Measurements from ENCODE around the gene GRIK3. TPM values are rescaled to one million over a fixed set of nuclear protein-coding genes. Genes with fewer than 3 reads are reported as not detected.

GRIK3 gene
- total and polyA plus RNA-seq, 2 of the 8 experiments (the other 6 are each of a cell fraction or from before 2014, with no cell fraction given): 2.1 to 3.4 TPM

DNA sequence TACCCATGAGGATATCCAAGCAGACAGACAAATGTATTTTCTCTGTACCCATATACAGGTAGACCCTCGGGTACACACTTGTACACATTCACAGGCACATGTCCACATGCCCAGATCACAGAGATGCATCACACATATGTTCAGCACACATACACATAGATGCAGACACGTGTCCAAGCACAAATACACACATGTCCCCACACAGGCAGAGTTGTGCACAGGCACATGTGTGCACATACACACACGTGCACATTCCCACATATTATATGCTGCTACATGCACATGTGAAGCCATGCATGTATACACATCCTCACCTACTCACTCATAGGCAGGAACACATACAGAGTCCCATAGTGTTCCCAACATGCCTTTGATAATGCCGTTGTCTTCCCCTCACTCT is 219.5 kb downstream of the GRIK3 start:
- 89% methylated on average over 4 of the region's 4 CpGs; no CpG with 5 or more reads in 1 of the 2 experiments for WGBS, 2 experiments (ENCODE audit: extremely low coverage in 1 of 2, insufficient coverage in 1 of 2, insufficient read length in 1 of 2, insufficient replicate concordance in 2 of 2, low coverage in 1 of 2, low lambda C conversion rate in 2 of 2, missing lambda C conversion rate in 1 of 2)
- Histone ChIP-seq H4K20me1 (replicated peaks in 1 of 2; ENCODE audit: control insufficient read depth in 1 of 2, insufficient read depth in 2 of 2, low read length in 2 of 2) (peaks cover 0 to 2% of the 10 kb centered on the region in 2 experiments), H3K4me1 (replicated peaks in 1 of 4; ENCODE audit: control insufficient read depth in 3 of 4, insufficient read depth in 4 of 4, low read length in 3 of 4) (peaks cover 0 to 3% (median 0%) of the 10 kb centered on the region in 4 experiments; a peak in 1 of 7 replicates), H2BK5ac (ENCODE audit: low read depth, low read length) (no peak overlapping the region), H2BK120ac (replicated peaks; ENCODE audit: low read depth, low read length) (no peak overlapping the region), H3K4ac (replicated peaks; ENCODE audit: insufficient read length, low read depth, low read length) (no peak overlapping the region), H3K18ac (ENCODE audit: extremely low read depth, low read length) (no peak overlapping the region), H2BK20ac (ENCODE audit: low read length) (no peak overlapping the region), H3K56ac (replicated peaks; ENCODE audit: insufficient read length, low read depth, low read length) (no peak overlapping the region), H3K4me2 (ENCODE audit: insufficient read depth in 1 of 2, low read depth in 2 of 2, low read length in 2 of 2) (no peak overlapping the region), H3K9ac (replicated peaks in 1 of 4; ENCODE audit: extremely low read depth in 1 of 4, low read depth in 3 of 4, low read length in 3 of 4) (no peak overlapping the region), H3K14ac (ENCODE audit: insufficient read length) (no peak overlapping the region), H3K27me3 (replicated peaks in 1 of 4; ENCODE audit: control insufficient read depth in 3 of 4, extremely low read depth in 1 of 4, insufficient read depth in 3 of 4, low read length in 3 of 4) (no peaks in the 10 kb centered on the region), H3K79me1 (ENCODE audit: low read depth, low read length) (no peaks in the 10 kb centered on the region), H4K5ac (ENCODE audit: insufficient read length, low read depth, low read length) (no peak overlapping the region), H4K8ac (ENCODE audit: extremely low read depth, insufficient read depth, low read length) (no peak overlapping the region), H3K4me3 (ENCODE audit: extremely low read depth in 1 of 4, insufficient read depth in 2 of 4, low read depth in 3 of 4, low read length in 4 of 4) (no peak overlapping the region), H3K27ac (ENCODE audit: low read depth, low read length) (no peak overlapping the region), H2AK5ac (ENCODE audit: low read depth, low read length) (no peak overlapping the region), H3K9me3 (ENCODE audit: insufficient read depth in 2 of 2, low read depth in 1 of 2, low read length in 1 of 2) (no peaks in the 10 kb centered on the region), H2AFZ (ENCODE audit: low read length) (no peak overlapping the region), H3K23ac (ENCODE audit: insufficient read length) (no peak overlapping the region), H3K79me2 (ENCODE audit: control insufficient read depth in 1 of 2, insufficient read depth in 2 of 2, low read length in 2 of 2) (no peaks in the 10 kb centered on the region), H3K23me2 (ENCODE audit: low read depth, low read length) (0 out of 2 replicates have a peak, but pooled peaks cover 3% of the 10 kb centered on the region), H3K36me3 (ENCODE audit: control insufficient read depth in 2 of 4, insufficient read depth in 4 of 4, low read length in 3 of 4) (no peaks in the 10 kb centered on the region), H4K91ac (replicated peaks; ENCODE audit: insufficient read length, low read length) (no peak overlapping the region), H2BK15ac (ENCODE audit: low read length) (peak overlapping the region; percentile 88; the same call in 1 of the 2 replicates), H2BK12ac (ENCODE audit: low read depth, low read length) (no peak overlapping the region)
- DNase-seq (ENCODE audit: low read depth in 1 of 2, low spot score in 2 of 2): no peak
- POLR2A ChIA-PET (ENCODE audit: partially characterized antibody): no interaction called here
- no peak for TF ChIP-seq EZH2 (IDR thresholded peaks at IDR 0.05; ENCODE audit: low read depth, low read length, severe bottlenecking)
- no peak for TF ChIP-seq TCF12 (IDR thresholded peaks at IDR 0.05; ENCODE audit: low read depth, low read length)
- no peak for FAIRE-seq
- CTCF ChIA-PET (ENCODE audit: partially characterized antibody): interaction anchor here (2.0 kb wide), 1 partner anchor 97 kb away, joined by 4 read pairs; no protein-coding TSS in a partner anchor
